Measurements from ENCODE around the gene LAMP2. TPM values are rescaled to one million over a fixed set of nuclear protein-coding genes. Genes with fewer than 3 reads are reported as not detected.
"Not testable (repeated sequence)": the region's sequence is repeated elsewhere in the genome, so short reads cannot be mapped to it uniquely, and the experiment has no call there.

Gene LAMP2
- 109 TPM for polyA plus RNA-seq (2013, experiment 1 of 2; ENCODE audit: insufficient read length)
- polyA plus RNA-seq (2013, experiment 2 of 2; ENCODE audit: insufficient read length), result 133 TPM

DNA sequence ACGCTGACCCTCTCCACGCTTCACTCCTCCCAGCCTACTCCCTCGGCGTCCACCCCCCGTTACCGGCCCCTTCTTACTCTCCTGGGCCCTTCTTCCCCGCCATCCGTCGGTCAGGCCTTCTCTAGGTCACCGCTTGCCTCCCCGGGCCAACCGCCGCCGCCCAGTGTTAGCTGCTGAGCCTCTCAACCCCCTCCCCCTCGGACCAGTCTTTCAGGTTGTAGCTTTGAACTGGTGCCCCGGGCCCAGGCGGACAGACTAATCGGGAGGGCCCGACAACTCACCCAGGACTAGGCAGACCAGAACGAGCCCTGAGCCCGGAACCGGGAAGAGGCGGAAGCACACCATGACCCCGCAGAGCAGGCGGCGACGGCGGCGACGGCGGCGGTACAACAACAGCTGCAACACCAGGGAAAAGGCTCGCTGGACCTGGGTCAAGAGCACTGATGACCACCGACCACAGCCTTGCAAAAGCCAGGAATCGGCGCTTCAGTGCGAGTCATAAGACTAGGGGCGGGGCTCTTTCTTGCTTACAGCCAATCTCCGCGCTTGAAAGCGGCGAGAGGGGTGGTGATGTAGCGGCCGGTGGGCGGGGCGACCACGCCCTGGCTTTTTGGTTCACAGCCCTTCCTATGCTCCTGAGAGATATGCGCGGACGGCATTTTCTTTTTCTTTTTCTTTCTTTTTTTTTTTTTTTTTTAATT is at the start of gene LAMP2:
Gene LAMP2 (minus strand): TSS at position 472 of the 701 bp plus-strand sequence. CDS start 127 bp downstream, at position 345.
- DNase-seq, result peak; percentile 83

DNA sequence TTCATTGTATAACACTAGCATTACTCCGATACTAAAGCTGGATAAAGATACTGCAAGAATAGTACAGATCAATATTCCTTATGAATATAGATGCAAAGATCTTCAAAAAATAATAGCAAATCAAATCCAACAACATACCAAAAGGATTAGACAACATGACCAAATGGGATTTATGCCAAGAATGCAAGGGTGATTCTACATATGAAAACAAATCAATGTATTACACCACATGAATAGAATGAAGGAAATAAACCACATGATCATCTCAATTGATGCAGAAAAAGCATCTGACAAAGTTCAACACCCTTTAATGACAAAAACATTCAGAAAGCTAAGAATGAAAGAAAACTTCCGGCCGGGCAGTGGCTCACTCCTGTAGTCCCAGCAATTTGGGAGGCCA is 48.8 kb upstream of the LAMP2 start:
- peak; percentile 85 for DNase-seq

DNA sequence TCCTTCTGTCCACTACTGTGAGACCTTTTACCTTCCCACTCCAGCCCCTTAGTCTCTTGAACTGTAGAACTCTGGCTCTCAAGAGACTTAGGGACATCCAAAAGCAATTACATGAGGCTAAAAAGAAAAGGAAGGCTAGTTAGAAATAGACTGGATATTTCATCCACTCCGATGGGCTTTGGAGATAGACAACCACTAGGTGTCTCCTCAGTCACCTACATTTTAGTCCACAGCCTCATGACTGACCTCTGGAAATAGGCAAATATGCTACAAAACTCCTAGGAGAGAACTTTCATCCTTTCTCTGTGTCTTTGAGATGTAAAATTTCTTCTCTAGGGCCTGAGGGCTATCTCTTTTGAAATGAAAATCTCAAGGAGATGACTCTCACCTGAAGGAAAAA is 45.1 kb upstream of the LAMP2 start:
- peak; percentile 27 for DNase-seq

DNA sequence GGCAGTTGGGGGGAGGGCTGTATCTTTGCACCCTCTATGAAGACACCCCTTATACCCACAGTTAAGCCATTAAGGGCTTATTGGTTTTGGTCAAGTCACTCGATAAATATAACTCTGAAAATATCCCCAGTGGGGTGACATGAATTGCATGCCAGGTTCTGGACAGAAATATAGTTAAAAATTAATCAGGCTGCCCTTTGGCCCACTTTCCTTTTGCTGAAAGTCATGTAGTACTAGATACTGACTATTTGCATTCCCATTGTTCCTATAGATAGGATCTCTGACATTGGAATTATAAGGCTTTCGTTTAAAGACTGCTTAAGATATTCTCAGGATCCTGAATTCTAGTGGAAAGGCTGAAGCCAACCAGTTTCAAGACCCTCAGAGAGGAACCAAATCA is 43.5 kb upstream of the LAMP2 start:
- DNase-seq, result no peak

DNA sequence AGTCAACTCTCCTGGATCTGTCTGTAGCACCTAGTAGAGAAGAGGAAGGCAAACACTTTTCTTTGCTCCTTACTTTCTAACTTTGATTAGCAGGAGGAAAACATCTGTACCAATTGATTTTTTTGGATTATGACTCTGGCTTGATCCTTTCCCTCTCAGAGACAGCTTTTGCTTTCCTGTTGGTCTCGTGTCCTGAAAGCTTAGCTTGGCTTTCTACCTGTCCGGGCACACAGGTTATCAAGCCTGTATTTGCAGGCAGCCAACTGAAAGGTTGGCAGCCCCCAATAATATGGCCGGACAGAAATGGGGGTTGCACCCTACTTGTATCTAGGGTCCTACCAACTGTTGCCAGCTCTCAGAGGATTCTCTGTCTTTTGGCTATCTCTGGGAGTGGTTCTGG is 43.1 kb upstream of the LAMP2 start:
- DNase-seq, result no peak

DNA sequence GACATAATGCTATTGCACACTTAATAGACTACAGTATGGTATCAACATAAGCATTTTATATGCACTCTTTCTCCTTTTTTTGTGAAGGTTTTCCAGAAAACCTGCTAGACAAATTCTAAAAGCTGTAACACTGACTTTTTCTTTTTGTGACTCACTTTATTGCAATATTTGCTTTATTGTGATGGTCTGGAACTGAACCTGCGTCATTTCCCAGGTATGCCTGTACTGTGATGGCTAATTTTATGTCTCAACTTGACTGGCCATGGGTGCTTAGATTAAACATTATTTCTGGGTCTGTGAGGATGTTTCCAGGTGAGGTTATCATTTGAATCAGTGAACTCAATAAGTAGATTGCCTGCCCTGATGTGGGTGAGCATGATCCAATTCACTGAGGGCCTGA is 35.5 kb upstream of the LAMP2 start:
- no peak for DNase-seq

DNA sequence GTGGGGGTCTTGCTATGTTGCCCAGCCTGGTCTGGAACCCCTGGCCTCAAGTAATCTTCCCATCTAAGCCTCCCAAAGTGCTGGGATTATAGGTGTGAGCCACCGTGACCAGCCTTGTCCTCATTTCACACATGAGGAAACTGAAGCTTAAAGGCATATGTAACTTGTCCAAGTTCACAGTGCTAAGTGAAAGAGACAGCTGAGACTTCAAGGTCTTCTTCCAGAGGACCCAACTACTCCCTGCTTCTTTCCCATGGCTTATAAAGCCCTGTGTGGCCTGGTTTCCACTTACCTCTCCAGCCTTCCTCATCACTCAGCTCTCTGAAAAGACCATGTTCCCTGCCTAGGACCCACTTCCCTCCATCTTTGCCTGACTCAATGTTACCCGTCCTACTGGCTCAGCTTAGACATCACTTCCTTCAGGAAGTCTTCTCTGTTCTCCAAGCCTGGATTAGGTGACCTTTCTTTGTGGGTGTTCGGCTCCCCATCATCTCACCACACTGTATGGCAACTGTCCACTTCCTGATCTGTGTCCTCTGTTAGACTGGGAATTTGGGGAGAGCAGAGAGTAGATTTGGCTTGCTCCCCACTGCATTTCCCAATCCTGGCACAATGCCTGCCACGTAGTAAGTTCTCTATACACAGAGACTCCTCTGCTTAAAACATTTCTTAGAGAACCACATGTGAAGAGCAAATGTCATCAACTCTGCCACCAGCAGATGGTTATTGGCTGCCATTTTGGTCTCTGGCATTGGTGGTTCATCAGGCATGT is 30.4 kb upstream of the LAMP2 start:
- no peak for DNase-seq

DNA sequence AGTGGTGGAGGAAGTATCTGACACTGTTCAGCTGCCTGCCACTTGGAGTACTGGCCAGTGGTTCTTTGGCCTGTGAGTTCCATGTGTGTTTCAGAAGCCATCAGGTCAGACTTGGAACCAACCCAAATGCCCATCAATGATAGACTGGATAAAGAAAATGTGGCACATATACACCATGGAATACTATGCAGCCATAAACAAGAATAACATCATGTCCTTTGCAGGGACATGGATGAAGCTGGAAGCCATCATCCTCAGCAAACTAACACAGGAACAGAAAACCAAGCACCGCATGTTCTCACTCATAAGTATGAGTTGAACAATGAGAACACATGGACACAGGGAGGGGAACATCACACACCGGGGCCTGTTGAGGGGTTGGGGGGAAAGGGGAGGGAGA is 21.0 kb upstream of the LAMP2 start:
- not testable (repeated sequence) for DNase-seq

DNA sequence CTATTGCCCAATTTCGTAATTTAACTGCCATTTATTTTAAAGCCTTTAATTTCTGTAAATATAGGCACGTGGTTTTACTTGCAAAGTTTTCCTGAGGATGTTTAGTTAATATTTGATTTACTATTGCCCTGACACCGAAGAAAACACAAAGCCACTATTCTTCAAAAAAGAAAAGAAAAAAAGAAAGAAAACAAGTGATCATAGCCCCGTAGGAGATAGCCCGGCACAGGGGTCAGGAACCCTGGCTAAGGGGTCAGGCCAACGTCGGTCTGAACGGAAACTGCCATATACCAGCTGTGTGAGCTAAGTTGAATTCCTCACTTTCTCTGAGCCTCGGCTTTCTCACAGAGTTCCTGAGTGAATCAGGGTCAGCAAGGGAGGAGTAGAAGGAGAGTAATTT is 17.7 kb upstream of the LAMP2 start:
- DNase-seq, result no peak

DNA sequence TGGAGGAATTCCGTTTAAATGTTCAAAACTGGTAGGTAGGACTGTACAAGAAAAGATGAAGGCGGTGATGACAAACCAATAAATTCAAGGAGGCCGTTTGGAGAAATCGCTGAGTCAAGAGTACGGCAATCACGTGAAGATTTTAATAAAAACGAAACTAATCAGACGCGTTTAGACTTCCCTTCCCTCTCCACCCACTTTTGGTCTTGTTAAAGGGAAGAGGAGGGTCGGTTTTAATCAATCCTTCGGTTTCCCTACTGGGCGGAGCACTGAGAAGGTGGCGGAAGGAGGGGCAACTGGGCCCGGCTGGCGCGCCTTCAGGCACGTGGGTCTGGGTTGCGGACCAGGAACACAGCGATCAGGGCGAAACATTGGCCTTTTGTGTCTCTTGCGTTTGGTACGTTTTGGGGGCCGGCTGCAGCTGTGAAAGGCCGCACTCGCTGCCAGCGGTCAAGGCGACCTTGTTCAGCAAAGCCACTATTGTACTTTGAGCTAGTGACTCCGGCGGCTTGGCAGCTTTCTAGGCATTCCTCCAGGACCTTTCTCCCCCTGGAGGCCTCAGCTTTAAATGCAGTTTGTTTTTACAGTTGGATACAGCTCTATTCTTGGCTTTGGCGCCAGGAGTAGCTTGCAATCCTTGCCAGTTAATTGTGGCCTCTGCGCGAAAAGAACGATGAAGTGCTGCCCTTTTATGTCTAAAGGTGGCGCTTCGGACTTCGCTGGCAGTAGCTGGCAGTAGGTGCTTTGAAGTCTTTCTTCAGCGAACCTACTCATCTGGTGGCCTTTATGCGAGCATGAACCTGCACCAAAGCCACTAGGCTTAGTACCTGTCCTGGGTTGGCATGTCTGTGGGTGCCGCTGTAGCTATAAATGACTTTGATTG is 16.8 kb upstream of the LAMP2 start:
- peak; percentile 74 for DNase-seq

DNA sequence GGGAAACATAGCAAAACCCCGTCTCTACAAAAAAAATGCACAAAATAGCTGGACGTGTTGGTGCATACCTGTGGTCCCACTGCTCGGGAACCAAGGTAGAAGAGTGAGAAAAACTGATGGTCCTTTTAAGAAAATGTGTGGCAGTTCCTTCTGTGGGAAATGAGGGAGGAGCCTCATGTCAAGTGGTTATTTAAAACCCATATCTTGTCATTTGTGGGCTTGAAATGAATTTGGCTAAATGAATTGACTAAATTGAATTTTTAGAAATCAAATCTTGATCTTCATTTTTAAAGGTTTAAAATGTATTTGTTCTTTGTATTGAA is 16.2 kb upstream of the LAMP2 start:
- no peak for DNase-seq

DNA sequence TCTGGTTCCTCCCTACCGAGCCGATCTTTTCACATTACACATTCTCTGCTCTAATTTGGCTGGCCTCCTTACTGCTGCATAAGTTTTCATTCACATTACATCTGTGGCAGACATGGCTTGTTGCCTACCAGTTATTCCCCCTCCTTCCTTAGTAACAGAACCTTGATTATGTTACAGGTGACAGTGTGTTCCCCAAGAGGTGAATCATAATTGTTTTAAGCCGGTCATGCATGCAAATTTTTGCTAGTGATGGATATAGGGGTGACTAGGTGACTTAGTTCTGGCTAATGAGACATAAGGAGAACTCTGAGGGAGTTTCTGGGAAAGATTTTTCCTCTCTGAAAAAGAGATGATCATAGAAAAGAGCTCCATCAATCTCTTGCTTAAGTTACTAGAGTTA is 8.4 kb upstream of the LAMP2 start:
- DNase-seq, result no peak

DNA sequence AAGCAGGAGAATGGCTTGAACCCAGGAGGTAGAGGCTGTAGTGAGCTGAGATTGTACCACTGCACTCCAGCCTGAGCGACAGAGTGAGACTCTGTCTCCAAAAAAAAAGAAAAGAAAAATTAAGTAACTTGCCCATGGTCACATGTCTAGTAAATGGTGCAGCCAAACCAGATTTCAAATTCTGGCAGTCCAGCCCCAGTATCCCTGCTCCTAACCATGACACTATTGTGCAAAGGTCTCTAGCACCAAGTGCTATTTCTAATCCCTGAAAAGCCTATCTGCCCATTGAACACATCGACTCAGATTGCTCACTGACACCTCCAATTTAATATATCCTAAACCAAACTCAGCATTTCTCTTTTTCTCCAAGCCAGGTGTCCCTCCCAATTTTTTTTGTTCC is 7.6 kb upstream of the LAMP2 start:
- DNase-seq, result no peak

DNA sequence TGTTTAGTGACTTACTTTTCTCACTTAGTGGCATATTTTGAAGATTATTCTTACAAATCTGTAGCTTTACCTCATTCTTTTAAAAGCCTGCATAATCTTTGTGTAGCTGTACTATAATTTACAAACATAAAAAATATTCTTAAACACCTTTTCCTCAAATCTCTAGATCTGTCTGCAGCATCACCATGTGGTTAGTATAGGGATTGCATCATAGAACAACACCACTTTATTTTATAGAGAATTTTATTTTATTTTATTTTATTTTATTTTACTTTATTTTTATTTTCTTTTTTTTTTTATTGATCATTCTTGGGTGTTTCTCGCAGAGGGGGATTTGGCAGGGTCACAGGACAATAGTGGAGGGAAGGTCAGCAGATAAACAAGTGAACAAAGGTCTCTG is 6.4 kb upstream of the LAMP2 start:
- DNase-seq, result peak; percentile 18

DNA sequence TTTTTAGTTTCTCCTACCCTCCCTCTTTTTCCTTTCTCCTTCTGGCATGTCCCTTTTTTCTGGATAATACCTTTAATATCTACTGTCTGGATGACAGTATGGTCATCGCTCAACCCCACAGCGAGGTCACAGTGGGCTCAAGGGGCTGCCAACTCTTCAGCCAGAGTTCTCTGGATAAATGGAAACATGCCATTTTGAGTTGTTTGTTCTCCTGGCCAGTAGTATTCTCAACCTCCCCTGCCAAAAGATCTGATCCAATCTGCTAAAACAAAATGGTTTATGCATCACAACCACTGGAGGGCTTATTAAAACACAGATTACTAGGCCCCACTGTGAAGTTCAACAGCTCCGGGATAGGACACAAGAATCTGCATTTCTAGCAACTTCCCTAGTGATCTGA is 5.0 kb upstream of the LAMP2 start:
- DNase-seq, result no peak

DNA sequence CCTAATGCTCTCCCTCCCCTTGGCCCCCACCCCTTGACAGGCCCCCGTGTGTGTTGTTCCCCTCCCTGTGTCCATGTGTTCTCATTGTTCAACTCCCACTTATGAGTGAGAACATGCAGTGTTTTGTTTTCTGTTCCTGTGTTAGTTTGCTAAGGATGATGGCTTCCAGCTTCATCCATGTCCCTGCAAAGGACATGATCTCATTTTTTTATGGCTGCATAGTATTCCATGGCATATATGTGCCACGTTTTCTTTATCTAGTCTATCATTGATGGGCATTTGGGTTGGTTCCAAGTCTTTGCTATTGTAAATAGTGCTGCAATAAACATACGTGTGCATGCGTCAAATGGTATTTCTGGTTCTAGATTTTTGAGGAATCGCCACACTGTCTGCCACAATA is 561 bp upstream of the LAMP2 start:
- DNase-seq, result not testable (repeated sequence)

DNA sequence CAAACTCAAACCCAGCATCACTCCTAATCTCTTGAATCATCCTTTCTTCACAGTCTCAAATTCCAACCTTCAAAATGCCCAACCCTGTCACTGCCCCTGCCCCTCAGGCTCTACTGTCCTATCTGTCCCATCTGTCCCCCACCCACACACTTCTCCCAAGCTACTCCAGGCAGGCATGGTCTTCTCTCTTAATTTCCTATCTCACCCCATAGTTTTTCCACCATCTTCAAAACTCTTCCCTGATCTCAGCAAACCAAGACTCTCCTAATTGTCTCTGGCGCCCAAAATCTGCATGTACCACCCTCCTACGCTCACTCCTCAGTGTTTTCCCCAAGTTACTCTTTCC is 644 bp downstream of the LAMP2 start:
- DNase-seq, result no peak

DNA sequence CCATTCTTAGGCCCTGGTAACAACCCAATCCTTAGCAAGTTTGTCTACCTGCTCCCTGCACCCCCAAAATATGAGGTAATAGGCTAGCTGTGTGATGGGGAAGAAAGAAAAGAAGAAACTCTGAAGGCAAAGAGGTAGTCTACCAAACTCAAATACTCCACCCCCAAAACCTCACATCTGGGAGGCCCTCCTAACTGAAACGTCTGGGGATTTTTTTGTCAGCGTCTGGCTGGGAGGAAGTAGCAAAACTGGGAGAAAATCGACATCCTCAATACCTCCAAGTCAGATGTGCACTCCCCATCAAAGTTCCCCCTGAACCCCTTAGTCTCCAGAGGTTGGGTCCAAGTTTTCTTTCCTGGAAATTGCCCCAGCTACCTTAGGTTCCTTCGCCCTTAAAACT is 1.0 kb downstream of the LAMP2 start:
- no peak for DNase-seq

DNA sequence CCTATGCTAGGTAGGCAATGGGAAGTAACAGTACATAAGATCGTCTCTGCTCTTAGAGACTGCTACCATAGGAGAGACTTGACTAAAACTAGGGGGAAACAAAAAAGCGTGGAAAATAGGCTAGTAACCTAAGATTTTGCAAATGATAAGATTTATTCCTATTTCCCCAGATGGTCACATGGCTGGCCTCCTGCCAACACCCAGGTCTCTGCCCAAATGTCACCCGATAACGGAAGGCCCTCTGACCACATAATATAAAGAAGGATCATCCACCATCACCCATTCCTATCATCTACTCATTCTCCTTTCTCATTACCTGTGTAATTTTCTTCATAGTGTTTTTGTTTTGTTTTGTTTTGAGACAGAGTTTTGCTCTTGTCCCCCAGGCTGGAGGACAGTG is 4.7 kb downstream of the LAMP2 start:
- no peak for DNase-seq

DNA sequence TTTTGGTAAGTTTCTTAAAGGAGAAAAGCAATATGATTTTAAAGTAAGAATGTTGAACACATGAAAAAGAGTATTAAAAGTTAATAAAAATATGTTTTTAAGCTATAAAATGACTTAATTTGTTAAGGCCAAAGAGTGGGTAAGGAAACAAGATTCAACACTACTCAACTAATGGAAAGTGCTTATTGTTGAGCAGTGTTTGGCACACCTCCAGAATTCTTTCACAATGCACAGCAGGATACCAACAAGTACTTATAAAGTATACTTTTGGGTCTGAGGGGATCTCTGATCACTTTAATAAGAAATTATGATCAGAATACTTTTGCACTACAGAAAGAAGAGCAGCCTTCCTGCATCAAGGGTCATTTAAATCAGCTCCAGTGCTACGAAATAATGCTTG is 5.9 kb downstream of the LAMP2 start:
- no peak for DNase-seq

DNA sequence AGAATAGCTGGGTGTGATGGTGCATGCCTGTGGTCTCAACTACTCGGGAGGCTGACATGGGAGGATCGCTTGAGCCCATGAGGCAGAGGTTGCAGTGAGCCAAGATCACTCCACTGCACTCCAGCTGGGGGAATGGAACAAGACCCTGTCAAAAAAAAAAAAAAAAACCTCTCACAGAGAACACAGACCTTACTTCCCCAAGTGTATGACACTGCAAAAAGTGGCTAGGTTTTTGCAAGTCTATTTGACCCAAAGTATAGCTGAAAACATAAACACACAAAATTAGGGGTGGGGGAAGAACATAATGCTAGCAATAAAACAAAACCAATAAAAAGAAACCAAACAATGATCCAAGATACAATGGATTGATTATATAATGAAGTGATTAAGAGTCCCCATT is 6.7 kb downstream of the LAMP2 start:
- no peak for DNase-seq

DNA sequence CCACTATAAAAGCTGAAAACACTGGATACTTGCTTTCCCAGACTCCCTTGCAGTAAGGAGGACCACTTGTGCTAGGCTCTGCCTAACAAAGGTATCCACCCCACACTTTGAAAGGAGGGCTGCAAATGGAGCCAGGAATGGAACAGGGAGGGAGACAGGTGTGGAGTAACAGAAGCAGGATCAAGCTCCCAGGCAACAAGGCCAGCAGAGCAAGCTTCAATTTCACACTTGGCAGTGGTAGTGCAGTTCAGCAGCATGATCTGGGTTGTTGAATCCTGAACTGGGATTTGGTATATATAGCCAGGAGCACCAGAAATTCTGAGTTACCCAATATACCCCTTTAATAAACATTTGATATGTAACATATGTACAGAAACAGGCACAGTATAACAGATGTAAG is 9.8 kb downstream of the LAMP2 start:
- DNase-seq, result no peak

DNA sequence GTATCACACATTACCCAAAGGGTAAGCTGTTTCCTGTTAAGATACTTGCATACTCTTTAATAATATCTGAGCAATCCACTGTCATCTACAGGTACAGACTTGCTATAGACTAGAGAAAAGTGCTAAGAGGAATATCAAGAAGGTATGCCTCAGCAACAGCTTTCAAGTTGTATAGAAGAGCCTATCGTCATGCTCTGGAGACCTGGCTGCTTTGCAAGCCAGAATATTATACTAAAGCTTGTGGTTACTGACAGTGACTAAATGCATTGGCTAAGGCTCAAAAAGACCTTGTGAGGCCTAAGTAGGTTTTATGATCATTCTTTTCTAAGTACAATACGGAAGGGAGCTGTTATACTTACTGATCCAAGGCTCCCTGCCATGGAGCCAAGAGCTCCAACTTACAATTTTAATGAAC is 11.3 kb downstream of the LAMP2 start:
- DNase-seq, result peak; percentile 64

Data from fibroblast of skin of back (primary cell).